Cortex of kidney (tissue), 1 donor: ENCODE measurements around the gene CEP57.

ENCODE experiments used
- DNase-seq: peaks from one replicate; lab custom pipeline; 2025; lab: John Stamatoyannopoulos, UW

The CEP57 gene

DNA sequence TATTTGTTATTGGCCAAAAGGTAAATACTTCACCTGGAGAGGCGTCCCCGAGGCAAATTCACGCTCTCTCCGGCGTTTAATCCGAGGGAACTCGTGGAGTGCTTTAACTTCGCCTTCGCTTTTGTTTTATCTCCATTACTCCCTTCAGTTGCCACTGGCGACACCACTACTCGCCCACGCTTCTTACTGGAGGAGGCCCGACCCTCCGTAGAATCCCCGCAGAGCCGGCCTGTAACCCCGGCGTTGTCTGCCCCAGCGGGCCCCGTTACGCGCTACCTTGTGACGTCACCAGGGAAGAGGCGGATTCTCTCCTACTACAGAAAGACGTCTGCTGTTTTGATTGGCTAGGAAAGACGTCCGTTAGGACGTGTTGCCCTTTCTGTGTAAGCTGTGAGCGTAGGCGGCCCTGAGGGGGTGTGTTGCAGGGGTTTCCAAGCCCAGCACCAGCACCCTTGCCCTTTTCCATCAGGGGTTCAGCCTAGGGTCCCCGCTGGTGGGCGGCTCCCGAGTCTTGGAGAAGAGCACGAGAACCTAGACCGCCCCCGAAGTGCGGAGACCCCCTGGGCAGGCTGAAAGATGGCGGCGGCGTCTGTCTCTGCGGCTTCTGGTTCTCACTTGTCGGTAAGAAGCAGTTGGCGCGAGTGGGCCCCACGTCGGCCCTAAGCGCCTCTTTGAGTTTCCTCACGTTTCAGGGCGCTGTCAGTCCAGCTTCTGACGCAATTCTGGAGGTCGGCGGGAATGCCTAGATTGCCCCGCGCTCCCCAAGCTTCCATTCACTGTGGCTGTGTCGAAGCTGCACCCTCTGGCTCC is at the start of gene CEP57:
Gene CEP57, plus strand, starts transcription at position 376 of the 810 bp plus-strand sequence. Its CDS starts 201 bp downstream, at position 577.
- peak; percentile 43 for DNase-seq

DNA sequence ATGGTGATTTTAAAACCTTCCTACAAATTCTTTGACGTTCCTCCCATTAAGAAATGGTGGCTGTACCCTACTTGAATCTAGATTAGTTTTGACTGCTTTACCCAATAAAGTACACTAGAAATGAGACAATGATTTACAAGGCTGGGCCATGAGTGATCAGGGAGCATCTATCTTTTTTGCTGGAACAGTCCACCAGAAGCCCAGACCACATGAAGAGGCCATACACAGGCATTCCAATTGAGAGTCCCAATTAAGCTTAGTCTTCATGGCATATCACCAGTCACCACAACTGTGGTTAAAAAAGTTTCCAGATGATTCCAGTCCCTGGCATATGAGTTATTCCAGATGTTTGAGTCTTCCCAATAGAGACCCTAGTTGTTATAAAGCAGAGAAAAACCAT is 40.2 kb upstream of the CEP57 start:
- DNase-seq: no peak

DNA sequence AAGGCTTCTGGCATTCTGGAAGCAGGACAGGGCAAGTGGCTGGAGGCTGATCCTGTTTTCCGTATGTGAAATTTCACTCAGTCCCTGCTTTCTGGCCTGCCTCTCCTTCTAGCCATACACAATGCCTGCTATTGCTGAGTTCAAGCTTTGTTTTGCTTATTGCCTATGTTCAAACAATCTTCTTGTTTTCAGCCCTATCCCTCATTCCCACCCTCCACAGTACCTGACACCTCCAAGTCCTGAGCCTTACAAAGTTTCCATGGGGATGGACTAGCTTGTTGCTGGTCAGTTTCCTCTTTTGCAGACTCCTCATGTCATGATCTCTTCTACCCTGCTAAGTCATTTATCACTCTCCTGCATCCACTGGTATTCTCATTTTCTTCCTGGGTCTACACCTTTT is 38.8 kb upstream of the CEP57 start:
- no peak for DNase-seq

DNA sequence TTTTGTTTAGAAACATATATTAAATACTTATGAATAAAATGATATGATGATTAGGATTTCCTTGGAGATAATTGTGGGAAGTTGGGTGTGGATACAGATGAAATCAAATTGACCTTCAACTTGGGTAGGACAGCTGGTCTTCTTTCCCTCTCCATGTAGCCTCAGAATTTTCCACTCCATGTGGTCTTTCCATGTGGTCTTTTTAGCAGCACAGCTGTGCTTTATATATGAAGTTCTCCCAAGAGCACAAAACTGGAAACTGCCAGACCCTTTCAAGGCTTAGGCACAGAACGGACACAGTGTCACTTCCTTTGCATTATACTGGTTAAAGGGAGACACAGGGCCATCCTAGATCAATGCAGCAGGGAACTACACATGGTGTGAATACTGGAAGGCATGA is 29.4 kb upstream of the CEP57 start:
- no peak for DNase-seq

DNA sequence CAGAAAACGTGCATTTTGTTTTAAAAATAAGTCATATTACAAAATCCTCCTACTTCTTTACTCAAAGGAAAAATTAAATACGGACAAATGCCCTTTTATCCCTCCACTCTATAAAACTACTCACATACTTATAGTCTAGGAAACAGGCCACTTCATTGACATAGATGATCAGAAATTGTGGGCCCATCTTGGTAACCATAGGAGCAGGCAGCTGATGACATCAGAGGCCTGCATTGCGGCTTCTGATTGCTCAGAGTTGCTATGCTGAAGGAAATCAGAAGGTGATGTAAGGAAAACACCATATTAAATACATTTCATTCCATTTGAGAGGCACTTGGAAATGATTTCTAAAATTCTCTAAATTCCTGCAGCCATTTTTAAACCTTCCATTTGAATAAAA is 27.8 kb upstream of the CEP57 start:
- DNase-seq: no peak

DNA sequence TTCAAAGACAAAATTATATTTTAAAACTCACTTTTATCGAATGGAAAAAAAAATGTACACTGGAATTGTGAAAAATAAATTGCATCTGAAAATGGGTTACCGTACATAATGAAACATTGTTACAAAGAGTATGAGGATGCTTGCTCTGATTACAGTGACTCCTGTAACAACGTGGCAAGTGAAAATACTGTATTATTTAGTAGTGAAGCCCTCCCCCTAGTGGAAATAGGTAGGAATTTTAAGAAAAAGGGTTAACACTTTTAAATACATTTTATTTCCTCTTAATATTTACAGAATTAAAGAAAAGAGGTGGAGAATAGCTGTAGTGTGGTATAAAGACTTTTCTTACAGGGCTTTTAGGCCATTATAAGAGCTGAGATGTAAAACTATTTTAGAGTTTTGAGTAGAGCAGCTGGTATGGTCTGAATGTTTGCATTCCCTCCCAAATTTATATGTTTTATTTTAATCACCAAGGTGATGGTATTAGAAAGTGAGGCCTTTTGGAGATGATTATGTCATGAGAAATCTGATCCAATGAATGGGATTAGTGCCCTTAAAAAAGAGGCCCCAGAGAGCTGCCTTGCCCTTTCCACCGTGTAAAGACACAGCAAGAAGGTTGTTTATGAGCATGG is 25.9 kb upstream of the CEP57 start:
- no peak for DNase-seq

DNA sequence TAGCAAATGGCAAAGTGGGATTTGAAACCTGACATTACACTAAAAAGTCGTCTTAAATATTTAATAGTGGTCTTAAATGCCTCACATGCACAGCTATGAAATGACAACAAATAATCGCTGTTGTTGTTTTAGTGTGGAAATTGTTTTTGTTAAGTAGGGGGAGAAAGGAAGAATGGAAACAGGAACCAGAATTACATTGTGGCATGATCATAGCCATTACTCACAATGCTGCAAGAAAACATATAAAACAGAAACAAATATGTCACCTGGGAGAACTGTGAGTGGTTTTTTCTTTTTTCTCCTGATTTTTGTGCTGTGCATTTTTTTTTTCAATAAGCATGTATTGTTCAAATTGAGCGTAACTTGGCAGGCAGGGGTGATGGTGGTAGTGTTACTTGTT is 23.6 kb upstream of the CEP57 start:
- no peak for DNase-seq

DNA sequence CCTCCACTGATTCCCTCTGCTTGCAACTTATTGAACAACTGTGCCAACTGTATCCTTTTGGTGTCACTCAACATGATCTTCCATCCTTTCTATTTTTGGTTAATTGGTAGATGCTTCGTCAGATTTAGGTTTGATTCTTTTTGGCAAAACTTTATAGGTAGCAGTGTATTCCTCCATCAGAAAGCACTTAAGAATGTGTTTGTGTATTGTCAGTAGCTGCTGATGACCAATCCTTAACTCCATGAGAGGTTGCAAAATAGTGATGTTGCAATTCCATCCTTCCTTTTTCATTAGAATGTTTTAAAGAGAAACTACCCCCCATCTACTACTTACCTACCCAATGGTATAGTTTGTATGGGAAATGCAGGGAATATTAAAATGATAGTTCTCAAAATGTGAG is 22.8 kb upstream of the CEP57 start:
- DNase-seq: no peak

DNA sequence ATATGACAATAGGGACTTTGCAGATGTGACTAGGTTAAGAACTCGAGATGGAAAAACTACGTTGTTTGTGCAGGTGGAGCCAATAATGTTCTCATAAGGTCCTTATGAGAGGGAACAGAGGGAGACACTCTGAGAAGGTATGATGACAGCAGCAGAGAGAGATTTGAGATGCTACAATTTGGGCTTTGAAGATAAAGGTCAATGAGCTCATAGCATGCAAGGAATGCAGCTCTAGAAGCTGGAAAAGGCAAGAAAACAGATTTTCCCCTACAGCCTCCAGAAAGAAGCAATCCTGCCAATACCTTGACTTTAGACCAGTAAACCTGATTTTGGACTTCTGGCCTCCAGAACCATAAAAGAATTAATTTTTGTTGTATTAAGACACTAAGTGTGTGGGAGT is 21.8 kb upstream of the CEP57 start:
- DNase-seq: no peak

DNA sequence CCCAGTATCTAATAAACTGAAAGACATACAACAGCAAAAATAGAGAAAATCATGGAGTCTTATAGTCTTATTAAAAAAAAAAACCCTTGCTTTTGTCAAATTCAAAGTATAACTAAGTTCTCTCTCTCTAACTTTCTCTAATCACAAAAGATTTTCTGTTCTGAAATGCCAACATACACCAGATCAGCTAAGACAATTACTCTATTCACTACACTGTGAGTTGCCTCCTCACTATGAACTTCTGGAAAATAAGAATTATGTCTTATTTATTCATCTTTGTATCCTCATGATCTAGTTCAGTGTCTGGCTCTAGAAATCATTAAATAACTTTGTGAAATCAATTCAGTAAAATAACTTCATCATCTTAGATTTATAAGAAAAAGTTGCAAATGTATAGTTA is 13.4 kb upstream of the CEP57 start:
- DNase-seq: no peak

DNA sequence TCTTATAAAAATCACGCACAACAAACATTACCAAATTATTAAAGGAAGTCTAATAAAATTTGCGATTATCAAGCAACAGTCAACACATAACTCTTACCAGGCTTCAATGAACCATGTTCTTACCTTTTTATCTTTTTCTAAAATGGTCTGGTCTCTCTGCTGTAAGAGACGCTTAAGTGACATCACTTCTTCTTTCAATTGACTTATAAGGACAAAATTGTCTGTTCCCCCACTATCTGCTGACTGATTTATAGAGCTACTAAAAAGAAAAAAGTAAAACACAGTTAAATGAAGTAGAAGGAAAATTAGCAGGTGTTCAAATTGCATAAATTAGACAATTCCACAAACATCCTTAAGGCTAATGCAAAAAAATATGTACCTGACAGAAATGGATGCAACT is 11.6 kb upstream of the CEP57 start:
- DNase-seq: no peak

DNA sequence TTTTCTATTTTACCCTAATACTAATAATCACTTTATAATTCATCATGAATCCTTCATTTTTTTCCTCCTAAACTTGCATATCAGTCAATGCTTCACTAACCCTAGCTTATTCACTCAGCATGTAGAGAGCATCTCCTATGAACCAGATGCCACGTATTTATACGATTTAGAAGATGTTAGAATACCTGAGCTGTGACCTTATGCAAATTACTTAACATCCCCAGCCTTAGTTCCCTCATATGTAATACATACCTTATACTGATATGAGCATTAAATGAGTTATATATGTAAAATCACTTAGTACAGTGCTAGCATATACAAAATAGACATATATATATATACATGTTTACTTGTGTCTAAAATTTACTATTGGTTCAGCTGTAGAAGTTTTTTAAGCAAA is 9.8 kb upstream of the CEP57 start:
- no peak for DNase-seq

DNA sequence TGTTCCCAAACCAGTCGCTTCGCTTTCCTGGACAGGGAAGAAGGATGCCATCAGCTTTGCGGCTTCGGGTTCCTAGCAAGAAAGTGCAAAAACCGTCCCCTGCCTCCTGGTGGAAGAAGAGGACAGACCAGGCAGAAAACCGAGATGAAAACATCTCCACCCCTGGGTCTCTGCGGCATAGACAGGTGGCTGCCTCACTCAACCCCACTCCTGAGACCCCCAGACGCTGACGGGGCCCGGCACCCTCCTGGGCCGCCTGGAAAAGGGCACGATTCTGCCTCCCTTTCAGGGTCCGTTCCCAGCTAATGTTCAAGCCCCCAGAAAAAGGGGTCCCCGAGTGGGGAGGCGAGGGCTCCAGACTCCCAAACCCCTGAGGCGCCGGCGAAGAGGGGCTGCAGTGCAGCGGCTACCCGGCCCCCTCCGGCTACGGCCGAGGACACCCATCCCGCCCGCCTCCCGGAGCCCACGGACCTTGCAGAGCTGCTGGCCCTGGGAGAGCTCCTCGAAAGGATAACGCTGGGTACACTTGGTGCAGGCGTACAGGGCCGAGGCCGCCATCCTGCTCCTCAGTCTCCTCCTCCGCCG is 1.3 kb upstream of the CEP57 start:
- no peak for DNase-seq

DNA sequence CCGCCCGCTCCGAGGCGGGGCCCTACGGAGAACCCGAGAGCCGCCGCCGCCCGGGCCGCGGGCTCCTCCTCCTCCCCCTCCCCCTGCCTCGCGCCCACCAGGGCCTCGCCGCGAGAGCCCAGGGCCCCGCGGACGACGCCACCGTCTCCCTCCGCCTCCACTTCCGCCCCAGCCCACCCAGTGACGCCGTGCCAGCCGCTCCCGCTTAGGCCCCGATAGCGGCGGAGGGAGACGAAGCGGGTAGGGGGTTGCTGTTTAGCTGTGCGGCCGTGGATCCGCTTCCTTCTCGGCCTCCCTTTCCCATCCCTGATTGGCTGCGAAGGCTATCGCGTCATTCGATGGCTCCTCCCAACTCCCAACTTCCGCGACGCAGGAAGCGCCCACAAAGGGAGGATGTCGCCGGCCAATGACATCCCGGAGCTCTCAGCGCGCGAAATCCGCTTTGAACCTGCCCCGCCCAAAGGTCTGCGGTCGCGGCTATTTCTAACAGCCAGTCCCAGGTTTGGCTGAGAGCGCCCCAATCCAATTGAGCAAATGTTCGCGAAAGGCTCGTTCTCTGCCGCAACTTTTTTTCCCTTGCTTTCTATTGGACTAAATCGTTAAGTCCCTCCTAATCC is 684 bp upstream of the CEP57 start, which contains the start of gene FAM76B:
Gene FAM76B, minus strand, starts transcription at position 277 of the 617 bp plus-strand sequence. CDS start 304 bp downstream, outside the sequence.
- peak; percentile 33 for DNase-seq

DNA sequence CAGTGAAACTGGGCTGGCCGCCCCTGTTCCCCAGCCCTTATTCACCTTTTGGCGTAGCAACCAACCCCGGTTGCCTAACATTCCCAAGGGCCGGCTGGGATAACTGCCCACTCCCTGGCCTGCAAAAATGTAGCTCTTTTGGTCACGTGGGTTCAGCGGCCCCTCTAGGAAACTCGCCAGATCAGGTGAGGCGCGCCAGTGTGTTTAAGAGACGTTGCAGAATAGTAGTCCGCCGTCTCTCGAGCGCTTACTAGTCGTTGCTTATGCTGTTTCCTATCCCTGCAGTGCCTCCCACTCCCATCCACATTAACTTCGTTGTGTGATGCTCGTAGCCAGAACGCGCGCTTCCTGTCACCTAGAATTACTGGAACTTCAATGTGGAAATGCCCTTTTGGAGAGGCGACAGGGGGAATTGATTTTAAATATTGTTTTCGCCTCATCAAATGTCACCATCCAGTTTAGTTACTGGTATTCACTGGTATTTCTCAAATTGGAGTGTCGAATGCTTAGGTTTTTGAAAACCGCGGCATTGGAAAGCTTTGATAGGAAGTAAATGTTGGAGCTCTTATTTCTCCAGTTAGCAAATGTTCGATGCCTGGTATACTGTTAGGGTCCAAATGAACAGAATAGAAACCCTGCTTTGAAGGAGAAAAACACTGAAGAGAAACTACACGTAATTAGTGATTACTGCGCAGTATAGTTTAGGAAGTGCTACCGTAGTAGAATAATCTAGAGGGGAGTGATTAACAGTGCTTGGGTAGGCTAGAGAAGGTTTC is 823 bp downstream of the CEP57 start:
- DNase-seq: no peak

DNA sequence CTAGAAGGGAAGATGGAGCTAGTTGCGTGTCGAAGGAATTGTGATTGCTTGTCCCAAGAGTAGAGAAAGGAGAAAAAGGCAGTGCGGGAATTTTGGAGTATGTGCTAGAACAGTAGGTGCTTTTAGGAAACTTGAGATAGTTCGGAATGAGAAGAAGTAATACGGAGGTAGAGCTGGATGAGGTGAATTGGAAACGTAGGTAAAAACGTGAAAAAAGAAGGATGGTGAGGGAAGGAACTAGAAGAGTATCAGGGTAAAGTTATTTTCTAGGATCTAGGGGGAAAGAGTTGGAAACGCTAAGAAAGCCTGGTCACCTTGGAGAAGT is 1.4 kb downstream of the CEP57 start:
- no peak for DNase-seq

DNA sequence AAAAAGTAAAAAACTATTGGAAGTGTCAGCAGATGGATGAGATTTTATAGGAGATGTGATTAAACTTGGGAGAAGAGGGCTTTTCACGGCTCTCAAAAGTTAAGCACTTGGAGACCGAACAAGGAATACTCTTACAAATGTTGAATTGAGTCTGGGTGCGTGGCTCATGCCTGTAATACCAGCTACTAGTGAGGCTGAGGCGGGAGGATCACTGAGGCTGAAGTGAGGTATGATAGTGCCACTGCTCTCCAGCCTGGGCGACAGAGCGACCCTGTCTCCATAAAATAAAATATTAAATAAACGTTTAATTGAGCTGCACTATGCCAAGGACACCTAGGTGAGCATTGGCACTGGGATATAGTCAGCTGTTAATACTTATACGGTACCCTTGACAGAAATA is 1.9 kb downstream of the CEP57 start:
- no peak for DNase-seq

DNA sequence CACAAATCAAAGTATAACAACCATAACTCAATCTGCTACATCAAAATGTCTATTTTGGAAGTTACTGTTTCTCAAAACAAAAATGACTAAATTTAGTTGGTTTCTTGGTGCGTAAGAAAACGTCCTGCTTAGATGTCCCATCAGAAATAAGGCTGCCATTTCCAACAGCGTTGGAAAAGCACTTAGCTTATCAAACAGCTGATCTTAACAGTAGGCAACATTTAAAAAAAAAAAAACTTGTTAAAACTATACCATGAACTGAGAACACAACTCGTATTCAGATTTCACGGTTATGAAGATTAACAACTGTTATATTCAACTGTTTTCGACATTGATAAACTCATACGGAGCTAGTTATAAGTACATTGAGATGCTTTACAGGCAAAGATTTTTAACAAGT is 2.4 kb downstream of the CEP57 start:
- no peak for DNase-seq

DNA sequence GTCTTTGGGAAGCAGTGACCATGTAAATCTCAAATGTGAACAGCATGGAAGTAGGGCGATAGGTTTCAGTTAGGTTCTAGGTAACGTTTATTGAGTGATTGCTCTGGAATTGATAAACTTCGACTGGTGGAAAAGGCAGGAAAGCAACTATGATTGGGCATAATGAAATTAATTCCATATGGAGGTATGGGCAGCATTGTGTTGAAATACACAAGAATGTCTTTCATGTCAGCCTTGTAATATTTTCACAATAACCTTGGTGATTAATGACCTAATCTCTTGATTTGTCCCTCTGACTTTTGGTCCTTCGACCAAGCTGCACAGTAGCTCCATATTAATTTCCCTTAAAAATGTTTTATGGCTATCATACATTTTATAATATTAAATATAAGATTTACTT is 2.8 kb downstream of the CEP57 start:
- DNase-seq: no peak

DNA sequence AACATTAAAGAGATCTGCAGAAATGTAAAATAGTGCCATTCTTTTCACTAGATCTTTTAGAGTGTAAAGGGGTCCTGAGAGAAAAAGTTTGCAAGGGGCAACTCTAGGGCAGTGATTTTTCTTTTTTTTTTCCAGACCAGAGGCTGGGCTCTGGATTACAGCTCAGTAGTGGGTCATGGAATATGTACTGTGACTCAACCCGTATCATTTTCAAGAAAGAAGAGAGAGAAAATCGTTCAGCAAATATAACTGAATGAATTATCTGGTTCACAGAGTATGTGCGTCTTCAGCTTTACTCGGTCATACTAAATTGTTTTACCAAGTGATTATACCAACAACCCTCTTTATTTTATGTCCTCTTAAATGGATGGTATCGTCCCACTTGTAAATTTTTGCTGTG is 3.8 kb downstream of the CEP57 start:
- DNase-seq: no peak

DNA sequence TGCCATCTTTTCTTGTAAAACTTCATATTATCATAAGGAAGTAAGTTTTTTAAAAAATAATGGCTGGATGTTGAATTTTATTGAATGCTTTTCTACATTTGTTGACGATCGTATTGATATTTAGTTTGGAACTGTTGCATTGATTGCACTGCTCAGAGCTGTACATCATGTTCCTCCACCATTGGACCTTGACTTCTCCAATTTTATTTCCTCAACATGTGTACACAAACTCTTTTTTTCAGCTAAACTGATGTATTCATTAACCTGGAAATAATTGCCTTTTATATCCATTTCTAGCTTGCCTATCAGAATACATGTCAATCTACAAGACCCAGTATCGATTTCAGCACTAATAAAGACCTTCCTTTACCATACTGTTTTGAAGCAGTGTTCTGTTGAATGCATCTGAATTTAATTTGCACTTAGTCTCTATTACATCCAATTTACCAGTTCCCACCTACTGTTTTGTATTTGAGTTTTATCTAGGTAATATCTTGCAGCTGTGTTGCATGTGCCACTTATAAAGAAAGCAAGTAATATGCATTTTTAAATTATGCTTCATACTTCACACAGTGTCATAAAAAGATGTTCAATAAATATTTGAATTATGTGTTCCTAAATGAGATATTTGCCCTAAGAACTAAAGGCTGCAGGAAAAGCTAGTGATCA is 5.5 kb downstream of the CEP57 start:
- DNase-seq: no peak

DNA sequence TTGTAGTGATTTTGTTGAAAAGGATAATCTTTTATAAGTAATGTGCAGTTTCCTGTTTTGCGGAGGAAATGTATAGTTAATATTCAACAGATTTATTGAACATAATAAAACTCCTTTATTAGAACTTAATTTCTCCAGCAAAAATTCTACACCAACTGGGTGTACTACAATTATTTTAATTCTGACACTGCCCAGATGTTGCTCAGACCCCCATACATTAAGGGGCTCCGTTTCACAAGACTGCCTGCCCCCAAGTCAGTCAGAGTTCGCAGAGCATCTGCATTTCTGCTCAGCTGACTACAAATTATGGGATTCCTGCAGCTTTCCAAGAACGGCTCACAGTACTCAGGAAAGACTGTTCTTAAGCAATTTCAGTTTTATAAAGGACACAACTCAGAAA is 6.2 kb downstream of the CEP57 start:
- DNase-seq: no peak
